GM13977 (cell line): ENCODE measurements around the gene ATP1A2.

Source experiments
- DNase-seq: peaks from one replicate; pipeline ENCODE4 v3.0.0; 2012; ENCODE audit warnings: low spot score
- CTCF ChIP-seq: IDR thresholded peaks from 2 replicates; pipeline ENCODE4 v1.5.1; 2012; ENCODE audit warnings: mild to moderate bottlenecking, control low read depth; ENCODE audit not compliant: insufficient read depth; ENCODE audit errors: extremely low read depth, missing control alignments
- in situ Hi-C: fragments of 300-500 bp; cut with MboI; formaldehyde crosslinking; loops from one replicate; pipeline ENCODE4 v1.12.0; 2022; ENCODE audit warnings: low sequenced_read_pairs, low pct_unique_long_range_greater_than_20kb, mixed read lengths, inconsistent platforms; ENCODE audit not compliant: unreplicated experiment

The ATP1A2 gene

GRCh38 chr1:160071289-160071688 lies 44.3 kb upstream of the ATP1A2 start:
- in situ Hi-C loops: no loop called here
- no peak for TF ChIP-seq CTCF
- no peak for DNase-seq

GRCh38 chr1:160074865-160075264 lies 40.7 kb upstream of the ATP1A2 start:
- in situ Hi-C loops: no loop called here
- no peak for DNase-seq
- no peak for TF ChIP-seq CTCF

GRCh38 chr1:160075836-160076235 lies 39.7 kb upstream of the ATP1A2 start:
- no peak for DNase-seq
- no peak for TF ChIP-seq CTCF
- in situ Hi-C loops: no loop called here

- in situ Hi-C loops: no loop called here
- no peak for DNase-seq
- TF ChIP-seq CTCF: no peak
Observed at GRCh38 chr1:160076295-160076694, 39.3 kb upstream of the ATP1A2 start.

GRCh38 chr1:160077486-160077885 lies 38.1 kb upstream of the ATP1A2 start:
- in situ Hi-C loops: no loop called here
- TF ChIP-seq CTCF: no peak
- no peak for DNase-seq

GRCh38 chr1:160078512-160079195 lies 36.9 kb upstream of the ATP1A2 start:
- peak; percentile 77 for DNase-seq
- in situ Hi-C loops: no loop called here
- TF ChIP-seq CTCF: peak; percentile 89
